NCI-H1417 treated with DMSO at 0.1 percent for 48 hours (cell line): ENCODE measurements around the gene C2CD4A.
A peak's percentile ranks its signal among the peaks of the same experiment; 100 is the strongest.
"Not testable (repeated sequence)": the region's sequence is repeated elsewhere in the genome, so short reads cannot be mapped to it uniquely, and the experiment has no call there.

Experiments
- DNase-seq: peaks from one replicate; lab custom pipeline; 2025; lab: John Stamatoyannopoulos, UW

Gene C2CD4A, protein sequence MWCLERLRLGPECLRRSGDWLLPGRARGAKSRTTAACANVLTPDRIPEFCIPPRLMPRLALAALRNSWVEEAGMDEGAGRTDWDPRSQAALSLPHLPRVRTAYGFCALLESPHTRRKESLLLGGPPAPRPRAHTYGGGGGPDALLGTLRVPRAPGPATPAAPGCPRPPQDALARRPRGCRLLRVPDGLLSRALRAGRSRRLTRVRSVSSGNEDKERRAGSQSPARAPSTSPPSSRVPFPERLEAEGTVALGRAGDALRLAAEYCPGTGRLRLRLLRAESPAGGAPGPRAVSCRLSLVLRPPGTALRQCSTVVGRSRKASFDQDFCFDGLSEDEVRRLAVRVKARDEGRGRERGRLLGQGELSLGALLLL

DNA sequence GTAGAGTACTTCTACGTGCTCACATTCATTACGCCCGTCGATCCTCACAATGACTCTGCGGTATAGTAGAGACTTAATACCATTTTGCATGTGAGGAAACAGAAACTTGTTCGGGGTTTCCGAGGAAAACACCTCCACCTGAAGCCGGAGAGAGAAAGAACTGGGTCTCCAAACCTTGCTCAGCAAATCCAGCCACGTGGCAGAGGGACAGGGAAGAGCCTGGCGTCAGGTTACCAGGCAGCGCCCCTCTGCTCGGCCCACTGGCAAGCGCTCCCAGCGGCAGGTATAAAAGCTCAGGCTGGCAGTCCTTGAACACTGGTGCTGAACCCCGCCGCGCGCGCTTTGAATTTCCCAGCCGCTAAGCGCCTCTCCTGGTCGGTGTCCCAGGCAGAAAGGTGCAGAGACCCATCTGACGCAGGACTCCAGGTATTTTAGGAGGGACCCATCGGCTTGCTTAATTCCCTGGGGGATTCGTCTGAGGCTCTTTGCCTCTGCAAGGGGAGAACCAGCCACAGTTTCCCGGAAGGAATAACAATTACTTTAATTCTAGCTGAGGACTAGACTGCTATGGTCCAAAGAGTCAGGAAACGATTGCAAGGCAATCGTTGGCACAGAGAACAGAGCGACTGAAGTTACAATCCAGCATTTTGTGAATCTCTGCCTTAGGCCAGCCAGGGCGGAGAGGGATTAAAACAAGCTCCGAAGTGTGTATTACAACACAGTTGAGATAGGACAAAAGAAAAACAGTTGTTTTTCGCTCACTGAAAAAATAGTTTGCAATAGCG is at the start of gene C2CD4A:
TSS of gene C2CD4A (plus strand) at position 315 of the 785 bp plus-strand sequence. CDS start 637 bp downstream, outside the sequence.
- peak; percentile 26 for DNase-seq

DNA sequence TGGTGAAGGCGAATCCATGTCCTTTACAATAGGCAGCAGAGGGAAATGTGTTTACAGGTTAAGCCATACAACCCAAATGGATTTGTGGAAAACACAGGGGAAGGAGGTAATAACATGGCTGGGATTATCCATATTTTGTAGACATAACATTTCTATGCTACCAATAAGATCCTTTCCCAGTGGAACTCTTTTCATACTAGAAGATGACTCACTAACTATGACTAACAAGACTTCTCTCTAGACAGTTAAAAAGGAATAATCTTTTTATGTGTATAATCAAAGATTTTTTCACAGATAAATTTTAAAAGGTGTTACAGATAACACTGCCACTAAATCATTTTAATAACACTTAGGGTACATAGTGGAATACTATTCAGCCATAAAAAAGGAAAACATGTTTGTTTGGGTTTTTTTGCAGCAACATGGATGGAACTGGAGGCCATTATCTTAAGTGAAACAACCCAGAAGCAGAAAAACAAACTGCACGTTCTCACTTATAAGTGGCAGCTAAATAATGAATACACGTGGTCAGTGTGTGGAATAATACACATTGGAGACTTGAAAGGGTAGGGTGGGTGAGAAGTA is 46.1 kb upstream of the C2CD4A start:
- no peak for DNase-seq

DNA sequence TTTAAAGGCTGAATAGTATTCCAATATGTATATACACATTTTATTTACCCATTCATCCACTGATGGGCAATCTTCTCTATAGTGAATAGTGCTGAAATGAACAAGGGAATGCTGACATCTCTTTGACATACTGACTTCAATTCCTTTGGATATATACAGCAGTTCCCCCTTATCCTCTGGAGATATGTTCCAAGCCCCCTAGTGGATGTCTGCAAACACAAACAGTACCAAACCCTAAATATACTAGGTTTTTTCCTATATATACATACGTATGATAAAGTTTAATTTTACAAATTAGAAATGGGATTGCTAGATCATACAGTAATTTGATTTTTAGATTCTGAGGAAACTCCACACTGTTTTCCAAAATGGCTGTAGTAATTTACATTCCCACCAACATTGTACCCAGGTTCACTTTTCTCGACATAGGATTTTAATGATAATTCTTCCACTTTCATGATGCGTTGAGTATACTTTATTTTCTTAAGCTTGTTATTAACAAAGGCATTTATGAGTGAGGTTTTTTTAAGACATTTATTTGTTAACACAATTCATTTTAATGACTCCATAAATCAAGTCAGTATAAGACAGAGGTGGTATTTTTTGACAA is 44.7 kb upstream of the C2CD4A start:
- no peak for DNase-seq

DNA sequence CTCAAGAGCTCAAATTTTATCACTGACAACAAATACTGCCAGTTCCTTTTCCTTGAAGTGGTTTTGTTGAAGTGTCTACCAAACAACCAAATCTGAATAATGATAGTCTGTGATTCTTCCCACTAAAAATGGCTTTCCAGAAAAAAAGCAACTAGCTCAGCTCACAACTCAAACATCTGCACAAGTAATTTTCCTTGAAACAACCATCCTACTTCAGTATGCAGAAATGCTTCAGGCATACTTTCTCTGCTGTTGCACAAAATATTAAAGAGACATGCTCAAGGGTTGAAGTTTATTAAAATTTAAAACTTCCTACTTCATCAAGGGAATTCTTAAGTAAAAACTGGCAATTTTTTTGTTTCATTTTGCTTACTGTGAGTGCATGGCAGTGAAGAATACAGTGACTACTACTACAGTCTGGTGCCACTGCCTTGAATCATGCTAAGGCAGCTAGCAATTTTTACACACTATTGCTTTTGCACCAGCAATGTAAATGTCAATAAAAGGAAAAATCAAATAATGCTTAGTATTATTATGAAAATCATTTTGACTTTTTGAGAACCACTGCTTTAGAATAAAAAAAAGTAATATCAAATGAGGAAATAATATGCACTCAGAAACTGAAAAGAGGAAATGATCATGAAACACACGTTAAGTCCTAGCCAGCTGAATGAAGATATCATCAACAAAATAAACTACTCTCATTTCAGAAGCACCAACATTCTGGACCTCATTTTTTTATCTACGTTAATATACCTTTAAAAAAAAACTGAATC is 40.1 kb upstream of the C2CD4A start:
- DNase-seq: no peak

DNA sequence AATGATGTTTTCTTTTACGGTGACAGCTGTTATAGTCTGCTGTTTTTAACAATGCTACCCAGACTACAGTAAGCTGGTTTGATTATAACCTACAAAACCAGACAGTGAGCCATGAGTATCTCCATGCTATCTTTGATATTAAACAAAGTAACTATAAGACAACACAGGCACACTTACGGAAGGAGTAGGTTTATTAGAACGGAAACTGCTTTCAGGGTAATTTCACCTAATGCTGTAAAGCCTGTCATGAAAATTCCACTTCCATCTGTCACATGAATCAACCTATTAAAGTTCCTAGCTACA is 39.6 kb upstream of the C2CD4A start:
- no peak for DNase-seq

DNA sequence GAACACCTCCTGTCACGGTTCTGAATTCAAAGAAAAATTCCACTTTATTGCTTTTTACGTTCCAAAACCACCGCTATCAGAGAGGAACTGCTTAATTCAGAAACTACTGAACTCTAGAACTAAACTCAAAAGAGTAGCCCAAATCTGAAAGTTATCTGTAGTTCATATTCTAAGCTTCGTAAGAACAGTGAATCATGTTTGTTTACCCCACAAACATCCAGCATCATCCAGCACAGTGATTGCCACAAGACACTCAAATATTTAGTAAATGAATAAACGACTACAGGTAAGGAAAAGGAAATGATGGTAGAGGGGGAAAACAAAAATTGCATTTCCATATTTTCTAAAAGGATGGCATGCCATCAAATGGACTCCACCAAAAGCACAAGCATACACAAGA is 38.9 kb upstream of the C2CD4A start:
- DNase-seq: no peak

DNA sequence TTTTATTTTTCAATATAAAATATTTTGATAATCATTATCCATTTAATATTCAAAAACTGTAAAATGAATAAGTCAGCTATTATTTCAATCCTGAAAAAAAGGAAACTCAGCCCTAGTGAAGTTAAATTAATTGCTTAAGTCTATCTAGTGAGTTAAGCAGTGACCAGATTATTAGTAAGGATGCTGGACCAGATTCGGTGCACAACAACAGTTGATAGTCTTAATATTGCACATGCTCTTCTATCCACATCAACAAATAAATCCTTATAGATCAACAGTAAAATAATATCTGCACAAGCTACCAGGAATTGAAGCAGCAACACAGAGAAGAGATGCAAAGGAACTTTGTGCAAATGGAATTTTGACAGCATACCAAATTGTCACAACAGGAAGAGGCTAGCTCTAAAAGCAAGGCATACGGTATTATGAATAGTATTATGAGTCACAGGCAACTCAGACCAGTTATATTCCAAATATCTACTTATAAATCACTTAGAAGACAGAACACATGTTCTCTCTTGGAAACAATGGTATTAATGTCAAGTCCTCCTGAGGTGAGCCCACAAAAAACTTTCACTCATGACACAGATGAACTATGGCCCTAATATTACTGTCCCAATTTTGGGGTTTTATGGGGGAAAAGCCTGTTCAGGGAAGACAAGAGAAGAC is 31.4 kb upstream of the C2CD4A start:
- DNase-seq: no peak

DNA sequence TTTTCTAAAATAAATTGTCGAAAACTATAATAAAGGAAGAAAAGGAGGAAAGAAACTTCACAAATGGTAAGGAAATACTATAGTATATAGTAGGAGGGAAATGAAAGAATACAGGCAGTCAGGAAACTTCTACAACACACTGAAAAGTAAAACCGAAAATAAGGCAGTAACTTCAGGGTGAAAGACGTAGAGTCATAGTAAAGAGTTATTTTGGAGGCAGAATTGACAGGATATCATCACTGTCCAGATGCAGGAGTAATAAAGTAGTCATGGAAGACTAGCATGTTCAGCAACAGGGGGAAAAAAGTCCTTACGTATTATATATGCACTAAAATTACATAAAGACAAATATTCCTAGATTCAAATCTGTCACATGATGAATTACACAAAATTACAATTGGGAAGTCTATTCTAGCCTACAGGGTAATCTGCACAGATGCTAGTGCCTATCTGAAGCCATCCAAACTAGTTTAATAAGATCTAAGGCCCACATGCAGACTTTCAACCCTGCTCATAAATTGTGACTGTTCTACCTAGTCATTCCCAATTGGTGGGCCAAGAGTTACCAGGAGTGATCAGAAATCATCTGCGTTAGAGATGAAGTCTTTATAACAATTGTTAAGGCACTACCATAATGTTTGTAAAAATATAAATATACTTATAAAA is 20.6 kb upstream of the C2CD4A start:
- no peak for DNase-seq

DNA sequence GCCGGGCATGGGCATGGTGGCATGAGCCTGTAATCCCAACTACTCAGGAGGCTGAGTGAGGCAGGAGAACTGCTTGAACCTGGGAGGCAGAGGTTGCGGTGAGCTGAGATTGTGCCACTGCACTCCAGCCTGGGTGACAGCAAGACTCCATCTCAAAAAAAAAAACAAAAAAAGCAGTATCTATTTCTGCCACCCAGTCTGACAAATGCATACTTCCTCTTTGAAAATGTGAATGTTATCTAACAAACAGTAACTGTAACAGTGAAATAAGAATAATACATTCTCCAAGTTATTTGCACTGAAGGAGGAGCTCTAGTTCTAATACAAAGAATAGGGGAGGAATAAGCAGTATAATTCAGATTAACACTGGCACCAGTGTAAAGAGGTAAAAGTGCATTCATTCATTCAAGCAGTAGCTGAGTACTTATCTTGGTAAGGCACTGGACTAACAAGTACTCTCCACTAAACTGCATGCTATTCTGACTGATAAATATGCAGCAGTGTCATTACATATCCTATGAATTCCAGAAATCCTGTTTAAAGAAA is 19.4 kb upstream of the C2CD4A start:
- DNase-seq: no peak

DNA sequence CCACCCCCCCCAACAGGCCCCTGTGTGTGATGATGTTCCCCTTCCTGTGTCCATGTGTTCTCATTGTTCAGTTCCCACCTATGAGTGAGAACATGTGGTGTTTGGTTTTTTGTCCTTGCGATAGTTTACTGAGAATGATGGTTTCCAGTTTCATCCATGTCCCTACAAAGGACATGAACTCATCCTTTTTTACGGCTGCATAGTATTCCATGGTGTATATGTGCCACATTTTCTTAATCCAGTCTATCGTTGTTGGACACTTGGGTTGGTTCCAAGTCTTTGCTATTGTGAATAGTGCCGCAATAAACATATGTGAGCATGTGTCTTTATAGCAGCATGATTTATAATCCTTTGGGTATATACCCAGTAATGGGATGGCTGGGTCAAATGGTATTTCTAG is 18.5 kb upstream of the C2CD4A start:
- not testable (repeated sequence) for DNase-seq

DNA sequence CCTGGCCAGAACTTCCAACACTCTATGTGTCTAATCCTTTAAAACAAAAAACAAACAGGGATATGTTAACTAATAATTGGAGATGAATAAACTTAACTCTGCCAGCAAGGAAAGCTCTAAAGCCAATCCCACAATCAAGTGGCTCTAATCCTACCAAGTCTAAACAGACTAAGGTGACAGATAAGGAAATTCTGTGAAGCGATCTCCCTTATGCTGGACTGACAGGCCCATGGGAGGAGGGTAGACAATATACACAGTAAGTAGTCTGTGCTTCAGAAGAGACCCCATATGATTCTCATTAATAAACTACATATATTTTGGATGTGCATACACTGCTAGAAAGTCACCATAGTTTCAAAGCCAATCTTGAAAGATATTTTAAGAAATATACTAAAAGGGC is 16.7 kb upstream of the C2CD4A start:
- no peak for DNase-seq

DNA sequence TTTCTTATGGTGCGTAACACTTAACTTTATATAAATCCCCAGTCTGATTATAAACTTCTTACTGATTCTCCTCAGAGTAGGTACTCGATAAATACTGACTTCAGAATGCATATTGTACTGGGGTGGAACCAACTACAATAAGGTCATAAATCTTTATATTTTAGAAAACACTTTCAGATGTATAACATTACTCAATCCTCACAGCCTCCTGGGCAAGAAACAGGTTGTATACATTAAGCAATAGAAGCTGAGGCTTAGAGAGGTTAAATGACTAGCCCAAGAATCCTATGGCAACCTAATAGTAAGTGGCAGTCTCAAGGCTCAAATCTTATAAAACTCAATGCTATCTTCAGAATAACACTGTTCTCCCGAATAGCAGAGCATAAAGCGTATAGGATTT is 15.6 kb upstream of the C2CD4A start:
- no peak for DNase-seq

DNA sequence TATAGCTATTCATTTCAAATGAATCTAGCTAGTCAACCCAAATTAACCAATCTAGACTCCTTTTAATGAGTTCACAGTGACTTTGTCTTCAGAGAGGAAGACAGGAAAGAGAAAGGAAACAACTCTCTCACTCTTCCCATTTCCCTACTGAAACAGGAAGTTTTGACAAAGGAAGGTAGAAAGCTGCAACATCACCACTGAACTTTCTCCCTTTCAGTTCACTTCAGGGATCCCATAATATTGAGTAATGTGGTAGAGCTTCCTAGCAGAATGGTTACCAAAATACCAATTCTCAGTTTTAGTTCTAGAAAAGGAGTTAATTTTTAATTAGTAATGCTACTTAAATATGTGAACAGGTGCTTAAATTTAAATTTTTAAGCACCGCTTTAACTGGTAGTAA is 14.1 kb upstream of the C2CD4A start:
- DNase-seq: no peak

DNA sequence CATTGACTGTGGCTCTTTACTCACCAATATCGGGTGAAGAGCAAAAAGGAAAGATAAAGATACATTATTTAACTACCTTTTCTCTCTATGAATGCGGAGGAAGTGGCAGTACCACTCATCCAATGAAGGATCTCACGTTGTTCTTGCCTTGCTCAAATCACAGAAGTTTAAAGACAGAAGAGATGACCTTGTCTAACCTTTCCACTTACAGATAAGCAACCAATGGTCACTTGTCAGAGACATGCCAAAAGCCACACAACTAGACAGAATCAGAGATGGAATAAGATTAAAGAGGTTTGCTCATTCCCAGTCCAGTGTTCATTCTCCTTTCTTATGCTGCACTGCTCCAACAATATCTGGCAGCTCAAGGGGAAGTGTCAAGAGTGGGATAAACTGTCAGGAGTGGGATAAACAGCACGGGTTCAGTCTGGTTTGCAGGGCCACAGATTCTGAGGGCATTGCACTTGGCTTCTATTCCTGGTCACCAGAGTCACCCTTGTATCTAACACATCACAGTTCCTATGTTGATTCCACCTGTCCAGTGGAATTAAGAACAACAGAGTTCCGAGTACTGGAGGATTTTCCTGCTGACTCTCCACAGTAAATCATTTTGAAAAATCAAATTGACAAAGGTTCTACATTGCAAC is 13.2 kb upstream of the C2CD4A start:
- no peak for DNase-seq

DNA sequence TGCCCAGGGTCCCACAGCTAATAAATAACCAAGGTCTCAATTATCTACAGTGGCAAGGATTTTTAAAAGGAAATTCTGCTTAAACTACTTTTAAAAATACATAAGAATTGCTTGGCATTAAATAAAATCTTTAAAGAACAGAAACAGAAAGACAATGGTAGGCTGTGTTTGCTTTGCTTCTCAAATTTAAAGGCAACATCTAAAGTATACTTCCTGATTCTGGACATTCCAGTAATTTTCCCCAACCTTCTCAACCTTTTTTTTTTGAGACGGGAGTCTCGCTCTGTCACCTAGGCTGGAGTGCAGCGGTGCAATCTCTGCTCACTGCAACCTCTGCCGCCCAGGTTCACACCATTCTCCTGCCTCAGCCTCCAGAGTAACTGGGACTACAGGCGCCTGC is 11.8 kb upstream of the C2CD4A start:
- DNase-seq: no peak

DNA sequence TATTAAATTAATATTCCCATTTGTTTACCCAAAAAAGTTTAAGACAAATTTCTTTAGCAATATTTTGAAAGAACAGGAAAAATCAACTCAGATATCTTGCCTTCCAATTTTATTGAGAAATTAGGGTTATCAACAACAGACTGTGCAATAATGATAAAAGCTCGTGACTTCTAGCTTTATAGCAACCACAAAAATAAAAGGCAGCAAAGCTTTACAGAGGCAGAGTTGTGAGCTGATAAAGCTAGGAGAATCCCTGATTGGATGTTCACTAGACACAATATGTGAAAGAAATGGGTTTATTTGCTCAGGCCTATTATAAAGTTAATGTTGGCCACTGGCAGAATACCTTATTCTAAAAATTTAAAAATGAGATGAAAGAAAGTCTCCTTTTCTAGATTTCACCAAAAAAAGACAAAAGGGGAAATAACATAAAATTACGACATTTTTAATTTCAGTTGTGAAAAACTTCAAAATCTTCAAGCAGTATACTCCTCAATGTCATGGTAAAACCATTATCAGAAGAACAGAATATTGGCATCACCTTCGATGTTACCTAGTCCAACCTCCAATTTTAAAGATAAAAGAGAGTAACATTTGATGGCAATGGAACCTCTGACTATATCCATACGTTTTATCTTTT is 9.3 kb upstream of the C2CD4A start:
- no peak for DNase-seq

DNA sequence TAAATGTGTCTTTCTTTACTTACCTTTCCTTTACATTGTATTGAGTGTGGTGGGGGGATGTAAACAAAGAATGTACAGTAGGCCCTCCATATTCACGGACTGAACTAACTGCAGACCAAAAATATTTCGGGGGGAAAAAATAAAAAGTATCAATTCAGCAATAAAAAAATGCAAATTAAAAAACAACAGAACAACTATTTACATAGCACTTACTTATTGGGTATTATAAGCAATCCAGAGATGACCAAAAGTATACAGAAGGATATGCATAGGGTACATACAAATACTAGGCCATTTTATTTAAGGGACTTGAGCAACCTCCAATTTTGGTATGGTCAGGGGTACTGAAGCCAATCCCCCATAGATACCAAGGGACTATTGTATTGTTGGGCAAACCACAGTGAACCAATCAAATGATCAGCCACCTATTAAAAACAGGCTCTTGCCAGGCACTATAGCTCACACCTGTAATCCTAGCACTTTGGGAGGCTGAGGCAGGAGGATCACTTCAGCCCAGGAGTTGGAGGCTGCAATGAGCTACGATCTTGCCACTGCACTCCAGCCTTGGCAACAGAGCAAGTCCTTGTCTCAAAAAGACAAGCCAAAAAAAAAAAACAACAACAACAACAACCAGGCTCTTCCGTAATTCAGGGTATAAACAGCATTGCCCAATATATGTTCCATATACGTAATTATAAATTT is 8.3 kb upstream of the C2CD4A start:
- DNase-seq: no peak

DNA sequence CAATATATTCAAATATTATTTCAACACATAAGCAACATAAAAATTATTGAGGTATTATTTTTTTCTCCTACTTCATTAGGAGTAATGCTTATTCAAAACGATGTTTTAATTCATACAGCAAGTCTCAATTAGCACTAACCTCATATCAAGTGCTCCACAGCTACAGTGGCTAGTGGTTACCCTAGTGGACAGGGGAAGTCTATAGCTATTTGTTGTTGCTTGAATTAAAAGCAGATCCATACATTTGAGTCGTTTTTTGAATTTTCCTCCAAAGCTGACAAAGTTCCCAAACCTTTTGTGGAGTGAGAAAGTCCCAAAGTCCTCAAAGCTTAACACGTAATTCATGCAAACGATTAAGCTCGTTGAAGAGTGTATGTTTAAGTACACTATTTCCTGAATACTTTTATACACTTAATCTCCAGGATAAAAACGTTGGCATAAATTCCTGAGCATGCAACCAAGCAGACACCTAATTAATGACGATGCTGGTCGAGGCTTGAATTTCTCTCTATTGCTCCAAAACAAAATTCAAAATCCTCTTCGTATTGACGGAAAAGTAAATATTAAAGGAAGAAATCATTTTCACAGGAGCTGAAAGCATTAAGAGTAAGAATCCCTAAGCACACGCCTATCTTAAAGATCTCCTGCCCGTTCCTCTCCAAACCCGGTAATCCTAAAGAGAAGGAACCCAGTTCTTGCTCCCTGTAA is 7.5 kb upstream of the C2CD4A start:
- DNase-seq: no peak

DNA sequence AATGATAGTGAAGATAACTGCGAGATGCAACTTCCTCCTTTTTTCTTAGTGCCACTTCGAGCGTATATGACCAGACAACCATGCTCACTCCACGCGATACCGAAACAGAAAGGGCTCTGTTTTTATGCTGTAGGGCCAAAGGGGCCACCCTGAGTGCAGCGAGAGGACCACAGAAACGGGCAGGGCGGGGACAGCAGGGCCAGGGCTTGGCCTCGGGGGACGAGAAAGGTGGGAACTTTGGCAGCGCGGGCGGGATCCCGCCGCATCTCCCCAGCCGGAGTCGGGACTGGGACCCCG is 7.0 kb upstream of the C2CD4A start:
- DNase-seq: no peak
